A549 (cell line): ENCODE measurements around the gene SIK3. TPM values are rescaled to one million over a fixed set of nuclear protein-coding genes. Genes with fewer than 3 reads are reported as not detected.
A peak's percentile ranks its signal among the peaks of the same experiment; 100 is the strongest.

ENCODE experiments used
- ATAC-seq, 2 experiments: fragments of 200-7000 bp in 1 of 2; fragments of >200 bp in 1 of 2; cut with Nextera tagmentation in 1 of 2; cut with Tn5 transposase in 1 of 2; 3 replicates each; pipeline versions ENCODE4 v1.8.0 to v1.9.1; 2018 to 2020; ENCODE audit warnings: mild to moderate bottlenecking in 1 of 2, moderate library complexity in 1 of 2
- CTCF ChIA-PET: fragments of 300-600 bp; sonication (Branson Sonifier 250); formaldehyde crosslinking; extraction: SDS; loops from one replicate; lab custom pipeline; 2021; ENCODE audit warnings: antibody characterized with exemption, inconsistent platforms; lab: Yijun Ruan, JAX
- POLR2A ChIA-PET: fragments of 350-600 bp; formaldehyde crosslinking; extraction: SDS; loops from one replicate; lab custom pipeline; 2021; ENCODE audit warnings: antibody characterized with exemption, inconsistent platforms; lab: Yijun Ruan, JAX
- DNase-seq, 2 experiments: peaks; one replicate each; pipeline versions ENCODE4 v3.0.0 to v3.0.0-alpha.2; 2011 to 2016; ENCODE audit warnings: low read depth in 1 of 2, low spot score in 1 of 2
- FAIRE-seq: peaks from 2 replicates; lab custom pipeline; 2011; peaks lifted over from hg19 to GRCh38; lab: Jason Lieb, UNC
- H3K27ac ChIP-seq, 2 experiments: fragments of >200 bp; sonication (Bioruptor Twin); formaldehyde crosslinking; 3 replicates each; pipeline ENCODE4 v1.5.1; 2016 to 2017
- H3K4me1 ChIP-seq: fragments of >200 bp; sonication (Bioruptor Twin); formaldehyde crosslinking; 3 replicates; pipeline ENCODE4 v1.6.1; 2016
- H3K4me2 ChIP-seq: fragments of >200 bp; sonication (Bioruptor Twin); formaldehyde crosslinking; 3 replicates; pipeline ENCODE4 v1.6.1; 2016
- H3K4me3 ChIP-seq: fragments of >200 bp; sonication (Bioruptor Twin); formaldehyde crosslinking; 3 replicates; pipeline ENCODE4 v1.5.1; 2016
- H3K9me3 ChIP-seq: fragments of >200 bp; sonication (Bioruptor Twin); formaldehyde crosslinking; 3 replicates; pipeline ENCODE4 v1.6.1; 2016
- BHLHE40 ChIP-seq: IDR thresholded peaks from 2 replicates; pipeline ENCODE4 v1.6.1; 2012; ENCODE audit warnings: low read depth, low read length, inconsistent platforms
- CEBPB ChIP-seq, 2 experiments: fragments of >200 bp in 1 of 2; sonication (Bioruptor Twin) in 1 of 2; formaldehyde crosslinking in 1 of 2; IDR thresholded peaks; 2 replicates each; pipeline ENCODE4 v1.6.1; 2012 to 2016
- CHD2 ChIP-seq: fragments of 150-350 bp; IDR thresholded peaks from 2 replicates; pipeline ENCODE4 v1.6.1; 2014; ENCODE audit warnings: low read length; ENCODE audit not compliant: partially characterized antibody
- CTCF ChIP-seq: fragments of >200 bp; sonication (Bioruptor Twin); formaldehyde crosslinking; IDR thresholded peaks from 3 replicates; pipeline ENCODE4 v1.5.1; 2016
- E2F6 ChIP-seq: IDR thresholded peaks from 2 replicates; pipeline ENCODE4 v1.6.1; 2012; ENCODE audit warnings: low read depth, borderline replicate concordance
- ELK1 ChIP-seq: fragments of 150-350 bp; IDR thresholded peaks from 2 replicates; pipeline ENCODE4 v1.6.1; 2014; ENCODE audit warnings: low read depth, mild to moderate bottlenecking, low read length
- EP300 ChIP-seq, 2 experiments: fragments of >200 bp; sonication (Bioruptor Twin); formaldehyde crosslinking; IDR thresholded peaks; 2 replicates in 1 of 2; 3 replicates in 1 of 2; pipeline ENCODE4 v1.6.1; 2016 to 2017
- ESRRA ChIP-seq: fragments of 150-350 bp; IDR thresholded peaks from 2 replicates; pipeline ENCODE4 v1.6.1; 2014; ENCODE audit warnings: mild to moderate bottlenecking, low read length, borderline replicate concordance
- FOSL2 ChIP-seq, 2 experiments: fragments of 450-650 bp in 1 of 2; fragments of >200 bp in 1 of 2; sonication (Bioruptor Twin) in 1 of 2; formaldehyde crosslinking; IDR thresholded peaks; 2 replicates each; pipeline versions ENCODE4 v1.5.0 to v1.6.1; 2016 to 2020; ENCODE audit warnings: mild to moderate bottlenecking in 1 of 2, moderate library complexity in 1 of 2
- HOXA7 ChIP-seq: fragments of 250-450 bp; sonication (Bioruptor Pico); IDR thresholded peaks from 2 replicates; pipeline ENCODE4 v1.5.0; 2020; ENCODE audit warnings: mild to moderate bottlenecking, moderate library complexity
- JUN ChIP-seq, 2 experiments: fragments of >200 bp; sonication (Bioruptor Twin); formaldehyde crosslinking; IDR thresholded peaks; 2 replicates in 1 of 2; 3 replicates in 1 of 2; pipeline ENCODE4 v1.6.1; 2016 to 2017
- JUNB ChIP-seq: fragments of >200 bp; sonication (Bioruptor Twin); formaldehyde crosslinking; IDR thresholded peaks from 2 replicates; pipeline ENCODE4 v1.6.1; 2016
- MAZ ChIP-seq: fragments of 150-350 bp; IDR thresholded peaks from 2 replicates; pipeline ENCODE4 v1.6.1; 2014; ENCODE audit warnings: antibody characterized with exemption, low read depth, low read length, borderline replicate concordance
- PHF8 ChIP-seq: fragments of 200-600 bp; sonication (generic); IDR thresholded peaks from 2 replicates; pipeline ENCODE4 v1.6.1; 2016; ENCODE audit warnings: low read depth, mild to moderate bottlenecking, antibody characterized with exemption, moderate library complexity, borderline replicate concordance
- POLR2A ChIP-seq: IDR thresholded peaks from 2 replicates; pipeline ENCODE4 v1.6.1; 2012; ENCODE audit warnings: mild to moderate bottlenecking, low read length
- POLR2AphosphoS2 ChIP-seq: conservative IDR thresholded peaks from 2 replicates; pipeline ENCODE4 v1.6.1; 2012; ENCODE audit warnings: low read length, improper control_type of control experiment, inconsistent platforms
- RCOR1 ChIP-seq: fragments of 150-350 bp; IDR thresholded peaks from 2 replicates; pipeline ENCODE4 v1.6.1; 2014; ENCODE audit warnings: antibody characterized with exemption, low read length, low read depth
- REST ChIP-seq: fragments of 200-600 bp; sonication (generic); IDR thresholded peaks from 2 replicates; pipeline ENCODE4 v1.6.1; 2016; ENCODE audit warnings: antibody characterized with exemption, mild to moderate bottlenecking, moderate library complexity
- USF2 ChIP-seq: fragments of 450-650 bp; IDR thresholded peaks from 2 replicates; pipeline ENCODE4 v1.6.1; 2014; ENCODE audit warnings: antibody characterized with exemption
- ZC3H11A ChIP-seq: fragments of 450-650 bp; IDR thresholded peaks from 2 replicates; pipeline ENCODE4 v1.6.1; 2014; ENCODE audit warnings: antibody characterized with exemption, mild to moderate bottlenecking
- ZSCAN20 ChIP-seq: fragments of 250-450 bp; sonication (Bioruptor Pico); IDR thresholded peaks from 2 replicates; pipeline ENCODE4 v1.8.0; 2022; ENCODE audit warnings: mild to moderate bottlenecking, moderate library complexity
- WGBS: methylation state at CpG from one replicate; pipeline ENCODE4 v1.1.6; 2017; ENCODE audit errors: missing lambda C conversion rate; 5-methylcytosine and 5-hydroxymethylcytosine counted together
- polyA plus RNA-seq, 4 experiments: library from polyadenylated mRNA; depleted of rRNA in 3 of 4; stranded (reverse); fragments of >200 nt; fragmentation: RNase III in 1 of 4; extraction: RNeasy Plus Mini Kit Qiagen cat#74134 plus additional on column Dnase treatment in 1 of 4; gene quantifications; 2 replicates in 3 of 4; 3 replicates in 1 of 4; pipeline ENCODE4 v1.2.3, GENCODE V29; 2011 to 2017

SIK3 gene
- polyA plus RNA-seq, 2 of the 4 experiments (the other 2 are of a cell fraction) = 8.2 to 9.0 TPM

GRCh38 chr11:116918925-116919655 lies 179.1 kb downstream of the SIK3 start:
- TF ChIP-seq POLR2AphosphoS2 (no peak), JUN (IDR thresholded peaks at IDR 0.05) (no peak), HOXA7 (CRISPR knock-in tag) (no peak), CEBPB (IDR thresholded peaks at IDR 0.05) (peak in 1 of 2 experiments; percentile 24; a peak in 1 of 4 replicates), CTCF (no peak), ESRRA (no peak)
- H3K4me2 ChIP-seq = no peak overlapping the region
- DNase-seq (no peak), ATAC-seq (no peak), FAIRE-seq (no peak)
- no peaks in the 10 kb centered on the region for H3K4me1 ChIP-seq
- CTCF ChIA-PET = interaction anchor here (0.9 kb wide), 1 partner anchor 79 kb away, joined by 3 read pairs; no protein-coding TSS in a partner anchor
- no peak overlapping the region for H3K27ac ChIP-seq
- POLR2A ChIA-PET = no interaction called here
- no peaks in the 10 kb centered on the region for H3K9me3 ChIP-seq
- H3K4me3 ChIP-seq = no peak overlapping the region
- 88% methylated on average over 3 of the region's 3 CpGs for WGBS

GRCh38 chr11:116917632-116918031 lies 180.6 kb downstream of the SIK3 start:
- no peak overlapping the region for H3K4me2 ChIP-seq
- H3K4me3 ChIP-seq = no peak overlapping the region
- no peak for DNase-seq
- CTCF ChIA-PET = interaction anchor here (0.6 to 1.3 kb wide), 5 partner anchors 12 to 221 kb away, joined by 3 to 6 read pairs (median 4); no protein-coding TSS in a partner anchor
- no peak overlapping the region for H3K27ac ChIP-seq
- H3K4me1 ChIP-seq = peaks cover 12% of the 10 kb centered on the region; the same call in 2 of the 3 replicates
- no peak for ATAC-seq
- FAIRE-seq = no peak
- no peaks in the 10 kb centered on the region for H3K9me3 ChIP-seq
- TF ChIP-seq ZSCAN20 (CRISPR knock-in tag) (no peak), PHF8 (no peak), ELK1 (no peak), FOSL2 (IDR thresholded peaks at IDR 0.05) (no peak), FOSL2 (CRISPR knock-in tag; IDR thresholded peaks at IDR 0.05) (no peak), BHLHE40 (no peak), E2F6 (no peak), JUNB (no peak), REST (no peak), ZC3H11A (no peak), CHD2 (no peak), MAZ (no peak), EP300 (IDR thresholded peaks at IDR 0.05) (no peak), POLR2A (no peak), USF2 (no peak), ESRRA (no peak), RCOR1 (no peak)
- TF ChIP-seq, all 56 proteins: peak for 0
- POLR2A ChIA-PET = no interaction called here
- WGBS = 93% methylated on average over 5 of the region's 5 CpGs
